GM21526 (cell line): ENCODE measurements around the gene CD69.
"Not testable (repeated sequence)": the region's sequence is repeated elsewhere in the genome, so short reads cannot be mapped to it uniquely, and the experiment has no call there.

ENCODE experiments used
- ATAC-seq: cut with Tn5 transposase; IDR thresholded peaks from one replicate; pipeline ENCODE4 v1.9.1; 2021; ENCODE audit warnings: moderate library complexity; ENCODE audit not compliant: unreplicated experiment, low FRiP score

The CD69 gene

DNA sequence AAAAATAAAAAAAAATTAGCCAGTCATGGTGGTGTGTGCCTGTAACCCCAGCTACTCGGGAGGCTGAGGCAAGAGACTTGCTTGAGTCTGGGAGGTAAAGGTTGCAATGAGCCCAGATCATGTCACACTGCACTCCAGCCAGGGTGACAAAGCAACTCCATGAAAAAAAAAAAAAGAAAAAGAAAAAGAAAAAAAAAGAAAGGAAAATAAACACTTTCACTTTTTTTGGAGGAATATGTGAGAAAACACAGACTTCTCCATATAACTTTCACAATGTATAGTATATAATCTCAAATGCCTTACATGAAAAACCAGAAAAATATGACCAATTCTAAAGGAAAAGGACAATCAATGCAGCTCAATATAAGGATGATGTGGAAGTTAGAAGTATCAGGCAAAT lies 36.7 kb downstream of the CD69 start:
- ATAC-seq = no peak

DNA sequence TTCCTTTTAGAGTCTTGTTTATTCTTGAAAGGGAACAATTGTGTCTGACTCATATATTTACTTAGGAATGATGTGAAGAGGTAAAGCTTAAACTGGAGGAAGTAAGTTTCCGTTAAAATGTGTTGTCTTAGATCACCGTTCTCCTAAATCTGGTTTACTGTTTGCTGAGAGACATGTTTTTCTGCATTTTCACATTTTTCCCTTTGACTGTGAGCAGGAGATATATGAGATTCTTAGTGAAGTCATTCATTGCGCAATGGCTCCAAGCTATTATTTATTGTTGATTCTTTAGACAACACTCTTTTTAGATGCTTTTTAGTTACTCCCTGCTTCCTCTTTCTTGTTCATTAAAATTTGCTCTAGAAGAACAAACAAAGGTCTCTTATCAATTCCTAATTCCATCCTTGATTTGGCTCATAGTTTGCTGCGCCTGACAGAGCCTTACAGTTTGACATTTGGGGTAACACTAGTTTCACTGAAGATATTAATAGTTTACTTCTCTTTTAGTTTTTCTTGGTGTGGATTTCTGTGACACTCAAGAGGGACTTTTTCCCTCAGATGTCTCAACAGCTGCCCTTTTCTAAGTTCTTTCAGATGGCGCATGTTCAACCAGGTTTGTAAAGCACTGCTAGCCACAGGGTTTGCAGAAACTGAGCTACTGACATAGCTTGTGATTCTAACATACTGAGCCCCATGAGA lies 39.2 kb downstream of the CD69 start:
- peak; percentile 41 for ATAC-seq

DNA sequence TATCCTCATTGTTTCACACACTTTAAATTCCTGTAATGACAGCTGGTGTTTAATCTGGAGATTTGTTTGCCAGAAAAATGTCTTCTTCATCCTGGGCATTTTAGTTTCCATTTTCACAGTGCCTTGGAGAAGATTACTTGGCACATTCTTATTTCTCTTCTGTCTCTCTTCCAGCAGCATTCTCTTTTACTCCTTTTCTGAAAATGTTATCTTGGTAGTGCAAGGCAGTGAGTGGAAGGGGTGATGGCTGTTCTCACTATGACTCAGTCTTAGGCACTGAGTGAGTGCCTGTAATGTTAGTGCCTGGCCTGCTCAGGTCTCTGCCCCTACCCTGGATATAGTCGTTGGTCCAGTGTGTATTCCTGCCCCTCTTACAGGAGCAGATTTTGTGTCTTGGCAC lies 40.9 kb downstream of the CD69 start:
- no peak for ATAC-seq

DNA sequence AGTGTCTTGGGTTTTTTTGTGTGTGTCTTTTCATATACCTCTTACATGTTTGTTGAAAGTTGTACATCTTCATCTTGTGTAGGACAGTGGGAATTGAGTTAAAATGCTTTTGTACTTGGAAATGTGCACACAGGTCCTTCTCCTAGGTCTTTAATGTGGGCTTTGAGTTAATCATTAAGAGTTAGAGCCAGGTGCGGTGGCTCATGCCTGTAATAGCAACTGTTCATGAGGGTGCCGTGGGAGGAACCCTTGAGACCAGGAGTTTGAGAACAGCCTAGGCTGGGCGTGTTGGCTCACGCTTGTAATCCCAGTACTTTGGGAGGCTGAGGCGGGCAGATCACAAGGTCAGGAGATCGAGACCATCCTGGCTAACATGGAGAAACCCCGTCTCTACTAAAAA lies 41.7 kb downstream of the CD69 start:
- ATAC-seq = no peak

DNA sequence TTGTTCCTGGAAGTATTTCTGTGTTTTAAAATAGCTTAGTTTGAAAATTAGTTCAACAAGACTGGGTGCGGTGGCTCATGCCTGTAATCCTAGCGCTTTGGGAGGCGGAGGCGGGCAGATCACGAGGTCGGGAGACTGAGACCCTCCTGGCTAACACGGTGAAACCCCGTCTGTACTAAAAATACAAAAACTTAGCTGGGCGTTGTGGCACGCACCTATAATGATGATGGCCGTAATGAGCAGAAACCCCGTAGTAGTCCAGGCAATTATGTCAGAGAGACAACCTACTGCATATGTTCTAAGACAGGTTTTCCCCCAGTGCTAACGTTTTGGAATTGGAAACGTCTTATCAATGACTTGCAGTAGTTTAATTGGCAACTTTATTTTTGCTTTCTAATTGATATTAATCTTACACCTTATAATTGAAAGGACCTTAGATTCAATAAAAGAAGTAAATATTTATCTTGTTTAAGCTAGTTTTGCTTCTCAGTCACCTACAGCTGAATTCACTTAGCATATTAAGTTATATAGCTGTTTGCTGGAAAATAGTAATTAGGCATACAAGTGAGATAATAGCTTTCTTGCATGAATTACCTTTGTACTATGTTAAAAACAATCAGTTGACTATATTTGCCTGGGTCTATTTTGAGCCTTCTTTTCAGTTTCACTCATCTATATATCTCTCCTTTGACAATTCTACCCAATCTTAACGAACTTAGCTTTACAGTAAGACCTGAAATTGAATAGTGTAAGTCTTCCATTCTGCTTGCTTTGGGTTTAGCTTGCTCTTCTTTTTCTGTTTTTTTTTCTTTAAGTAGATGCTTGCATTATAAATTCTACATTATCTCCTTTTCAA lies 43.4 kb downstream of the CD69 start:
- ATAC-seq = no peak

DNA sequence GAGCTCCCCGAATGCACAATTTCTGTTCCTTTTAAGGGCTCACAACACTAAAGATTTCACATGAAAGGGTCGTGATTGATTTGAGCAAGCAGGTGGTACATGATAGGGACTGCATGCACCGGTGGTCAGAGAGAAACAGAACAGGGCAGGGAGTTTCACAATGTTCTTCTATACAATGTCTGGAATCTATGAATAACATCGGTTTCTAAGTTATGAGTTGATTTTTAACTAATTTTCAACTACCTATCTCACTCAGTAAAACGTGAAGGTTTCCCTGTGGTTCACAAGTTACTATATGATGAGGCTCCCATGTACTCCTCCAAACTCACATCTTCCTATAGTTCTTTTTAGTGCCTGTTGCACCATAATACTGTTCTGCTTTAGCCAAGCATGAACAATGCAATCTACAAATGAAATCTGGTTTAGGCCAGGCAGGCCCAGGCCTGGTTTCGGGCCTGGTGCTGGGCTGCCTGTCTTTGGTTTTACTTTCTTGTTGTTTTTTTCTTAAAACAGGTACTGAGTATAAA lies 47.6 kb downstream of the CD69 start:
- ATAC-seq = peak; percentile 48

DNA sequence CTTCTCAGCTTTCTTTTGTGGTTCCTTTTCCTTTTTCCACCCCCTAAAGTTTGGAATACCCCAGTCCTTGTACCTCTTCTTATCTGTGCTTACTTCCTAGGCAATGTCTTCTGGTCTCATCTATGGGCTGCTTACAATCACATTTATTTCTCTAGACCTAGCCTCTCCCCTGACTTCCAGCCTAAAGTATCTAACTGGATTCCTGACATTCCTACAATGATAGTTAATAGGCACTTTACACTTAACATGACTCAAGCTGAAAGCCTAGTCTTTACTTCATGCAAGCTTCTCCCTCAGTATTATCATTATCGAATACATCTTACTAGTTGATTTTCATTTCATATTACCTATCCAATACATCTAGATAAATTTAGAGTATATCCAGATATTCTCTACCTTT lies 49.0 kb downstream of the CD69 start:
- no peak for ATAC-seq

DNA sequence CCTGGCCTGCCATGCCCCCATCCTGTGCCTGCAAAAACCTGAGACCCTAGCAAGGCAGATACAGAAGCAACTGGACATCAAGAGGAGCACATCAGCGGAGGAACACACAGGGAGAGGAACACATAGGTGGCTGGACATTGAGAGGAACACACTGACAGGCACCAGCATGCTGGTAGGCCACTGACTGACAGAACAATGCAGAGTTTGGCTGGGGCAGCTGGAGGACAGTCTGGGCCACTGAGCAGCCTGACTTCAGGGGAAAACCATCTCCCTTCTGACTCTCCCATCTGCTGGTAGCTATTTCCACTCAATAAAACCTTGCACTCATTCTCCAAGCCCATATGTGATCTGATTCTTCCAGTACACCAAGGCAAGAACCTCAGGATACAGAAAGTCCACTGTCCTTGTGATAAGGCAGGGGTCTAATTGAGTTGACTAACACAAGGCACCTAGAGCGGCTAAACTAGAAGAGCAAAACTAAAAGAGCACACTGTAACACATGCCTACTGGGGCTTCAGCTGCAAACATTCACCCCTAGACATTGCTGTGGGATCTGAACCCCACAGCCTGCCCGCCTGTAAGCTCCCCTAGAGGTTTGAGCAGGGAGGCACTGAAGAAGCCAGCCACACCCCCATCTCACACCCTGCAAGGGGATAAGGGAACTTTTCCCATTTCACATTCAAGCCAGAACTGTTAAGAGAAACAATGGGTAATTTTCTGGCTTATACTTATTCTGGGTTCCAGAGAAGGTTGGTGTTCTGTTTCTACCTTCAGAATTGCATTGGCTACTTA lies 49.9 kb downstream of the CD69 start:
- ATAC-seq = no peak

DNA sequence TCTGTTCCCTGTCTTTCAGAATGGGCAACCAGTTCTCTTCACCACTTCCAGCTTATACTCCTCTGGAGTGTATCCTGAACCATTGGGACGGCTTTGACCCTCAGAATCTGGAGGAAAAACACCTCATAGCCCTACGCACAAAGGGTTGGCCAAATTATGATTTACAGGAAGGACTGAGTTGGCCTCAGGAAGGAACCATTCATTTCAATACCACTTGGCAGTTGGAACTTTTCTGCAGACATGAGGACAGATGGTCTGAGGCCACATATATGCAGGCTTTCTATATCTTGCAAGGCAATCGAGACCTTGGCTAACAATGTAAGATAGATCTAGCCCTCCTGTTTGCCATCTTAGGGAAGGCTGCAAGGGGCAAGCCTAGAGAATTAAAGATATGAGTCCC lies 51.8 kb downstream of the CD69 start:
- no peak for ATAC-seq

DNA sequence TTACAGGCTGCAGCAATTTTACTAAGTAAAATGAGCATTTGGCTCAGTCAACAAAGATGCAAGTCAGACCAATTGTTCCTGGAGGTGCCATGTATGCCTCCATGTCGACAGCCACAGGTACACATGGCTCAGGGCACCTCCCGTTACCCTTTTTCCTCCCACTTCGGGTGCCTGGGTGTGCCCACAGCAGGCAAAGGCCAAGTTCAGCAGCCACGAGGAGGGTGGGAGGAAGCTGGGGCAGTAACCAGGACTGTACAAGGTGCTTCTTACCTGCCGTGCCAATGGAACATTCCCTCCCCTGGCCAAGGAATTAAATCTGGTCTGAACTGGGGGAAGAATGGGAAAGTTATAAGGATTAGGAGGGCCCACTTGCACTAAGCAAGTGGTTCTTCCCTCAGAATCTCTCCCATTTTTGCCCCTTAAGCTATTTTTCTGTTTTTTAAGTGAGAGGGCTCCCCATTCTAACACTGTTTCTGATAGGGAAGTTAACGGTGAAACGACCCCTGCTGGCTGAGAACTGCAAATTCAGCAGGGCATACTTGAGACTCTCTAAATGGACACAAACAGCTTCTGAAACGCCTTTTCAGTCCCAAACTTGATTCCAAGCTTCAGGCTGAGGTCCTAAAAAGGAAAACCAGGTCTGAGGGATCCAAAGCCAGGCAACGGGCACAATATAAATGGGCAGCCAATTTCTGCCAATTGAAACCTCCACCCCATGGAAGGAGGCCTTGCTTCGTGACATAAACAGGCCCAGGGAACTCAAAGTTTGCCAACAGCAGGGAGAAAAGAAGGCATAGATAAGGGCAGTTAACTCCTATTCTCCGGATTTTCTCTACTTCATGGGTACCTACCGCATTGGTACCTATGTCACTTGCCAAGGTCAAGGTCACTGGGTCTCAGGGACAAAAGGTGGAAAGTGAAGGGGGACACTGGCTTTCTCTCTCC lies 52.6 kb downstream of the CD69 start:
- peak; percentile 42 for ATAC-seq

DNA sequence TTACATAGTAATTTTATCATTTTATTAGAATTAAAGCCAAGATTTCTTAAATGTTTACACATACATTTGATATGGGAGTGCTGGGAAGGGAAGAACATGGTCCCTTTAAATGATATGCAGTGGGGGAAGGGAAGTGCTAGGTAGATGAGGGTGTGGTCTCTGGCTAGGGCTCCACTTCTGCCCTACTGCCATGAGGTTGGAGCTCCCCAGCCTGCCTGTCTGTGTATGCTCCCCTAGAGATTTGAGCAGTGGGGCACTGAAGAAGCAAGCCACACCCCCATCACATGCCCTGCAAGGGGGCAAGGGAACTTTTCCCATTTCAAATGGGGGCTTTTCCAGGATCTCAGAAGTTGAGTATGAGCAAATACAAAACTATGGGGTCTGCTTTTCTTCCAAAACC lies 53.3 kb downstream of the CD69 start:
- ATAC-seq = no peak

DNA sequence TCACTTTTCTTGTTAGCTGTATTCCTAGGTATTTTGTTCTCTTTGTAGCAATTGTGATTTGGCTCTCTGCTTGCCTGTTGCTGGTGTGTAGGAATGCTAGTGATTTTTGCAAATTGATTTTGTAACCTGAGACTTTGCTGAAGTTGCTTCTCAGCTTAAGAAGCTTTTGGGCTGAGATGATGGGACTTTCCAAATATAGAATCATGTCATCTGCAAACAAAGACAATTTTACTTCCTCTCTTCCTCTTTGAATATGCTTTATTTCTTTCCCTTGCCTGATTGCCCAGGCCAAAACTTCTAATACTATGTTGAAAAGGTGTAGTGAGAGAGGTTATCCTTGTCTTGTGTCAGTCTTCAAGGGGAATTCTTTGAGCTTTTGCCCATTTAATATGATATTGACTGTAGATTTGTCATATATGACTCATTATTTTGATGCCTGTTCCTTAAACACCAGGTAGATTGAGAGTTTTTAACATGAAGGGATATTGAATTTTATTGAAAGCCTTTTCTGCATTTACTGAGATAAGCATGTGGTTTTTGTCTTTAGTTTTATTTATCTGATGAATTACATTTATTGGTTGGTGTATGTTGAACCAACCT lies 54.5 kb downstream of the CD69 start:
- ATAC-seq = no peak

DNA sequence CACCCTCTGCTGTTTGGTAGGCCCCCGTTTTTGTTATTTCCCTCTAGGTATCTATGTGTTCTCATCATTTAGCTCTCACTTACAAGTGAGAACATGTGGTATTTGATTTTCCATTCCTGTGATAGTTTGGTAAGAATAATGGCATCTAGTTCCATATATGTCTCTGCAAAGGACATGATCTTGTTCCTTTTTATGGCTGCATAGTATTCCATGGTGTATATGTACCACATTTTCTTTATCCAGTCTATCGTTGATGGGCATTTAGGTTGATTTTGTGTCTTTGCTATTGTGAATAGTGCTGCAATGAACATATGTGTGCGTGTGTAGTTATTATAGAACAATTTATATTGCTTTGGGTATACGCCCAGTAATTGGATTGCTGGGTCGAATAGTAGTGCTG lies 56.1 kb downstream of the CD69 start:
- ATAC-seq = not testable (repeated sequence)
